ENCODE measurements around the gene MLLT3.

- TF ChIP-seq CTCF (IDR thresholded peaks at IDR 0.05) (no peak), POLR2A (IDR thresholded peaks at IDR 0.05) (no peak), POLR2AphosphoS5 (IDR thresholded peaks at IDR 0.05; ENCODE audit: insufficient read depth in 1 of 2, low read depth in 1 of 2) (no peak)
These were observed 133.6 kb downstream of the MLLT3 start for GRCh38 chr9:20488691-20489090.

Measured in vagina (tissue), 2 donors.